HepG2 (cell line): ENCODE results near the gene ABL2. TPM values are rescaled to one million over a fixed set of nuclear protein-coding genes. Genes with fewer than 3 reads are reported as not detected.

Experiments
- ATF2 ChIP-seq: sonication (generic); formaldehyde crosslinking; IDR thresholded peaks from 2 replicates; pipeline ENCODE4 v1.4.0; 2020; ENCODE audit warnings: missing genetic modification reagents
- ATF6 ChIP-seq: sonication (generic); formaldehyde crosslinking; conservative IDR thresholded peaks from 2 replicates; pipeline ENCODE4 v1.4.0; 2020; ENCODE audit warnings: missing genetic modification reagents
- GFI1 ChIP-seq: sonication (generic); formaldehyde crosslinking; IDR thresholded peaks from 2 replicates; pipeline ENCODE4 v1.5.0; 2020; ENCODE audit warnings: missing genetic modification reagents, mild to moderate bottlenecking, borderline replicate concordance
- LCORL ChIP-seq, 2 experiments: fragments of 450-650 bp in 1 of 2; sonication (generic) in 1 of 2; formaldehyde crosslinking in 1 of 2; IDR thresholded peaks; 2 replicates each; pipeline versions ENCODE4 v1.5.0 to v1.6.1; 2017 to 2020; ENCODE audit warnings: antibody characterized with exemption in 1 of 2, missing genetic modification reagents in 1 of 2
- PAF1 ChIP-seq: IDR thresholded peaks from 2 replicates; pipeline ENCODE4 v1.6.1; 2016; ENCODE audit warnings: missing genetic modification reagents, missing compliant biosample characterization
- PBX2 ChIP-seq: IDR thresholded peaks from 2 replicates; pipeline ENCODE4 v1.6.1; 2016; ENCODE audit warnings: control low read depth
- PHF20 ChIP-seq: sonication (generic); formaldehyde crosslinking; IDR thresholded peaks from 2 replicates; pipeline ENCODE4 v1.5.0; 2020; ENCODE audit warnings: mild to moderate bottlenecking, missing genetic modification reagents
- RBM22 ChIP-seq: fragments of 200-400 bp; formaldehyde crosslinking; optimal IDR thresholded peaks from 2 replicates; pipeline ENCODE3; 2017; ENCODE audit warnings: mild to moderate bottlenecking, low read length, moderate library complexity
- SALL2 ChIP-seq: sonication (generic); formaldehyde crosslinking; IDR thresholded peaks from 2 replicates; pipeline ENCODE4 v1.8.1; 2023; ENCODE audit warnings: mild to moderate bottlenecking, missing genetic modification reagents, inconsistent platforms
- SYNCRIP ChIP-seq: fragments of 200-400 bp; formaldehyde crosslinking; IDR thresholded peaks from 2 replicates; pipeline ENCODE4 v1.6.1; 2018; ENCODE audit warnings: mild to moderate bottlenecking, low read depth, low read length; ENCODE audit not compliant: insufficient read depth
- ZBTB43 ChIP-seq: sonication (generic); formaldehyde crosslinking; conservative IDR thresholded peaks from 2 replicates; pipeline ENCODE4 v1.4.0; 2020; ENCODE audit warnings: missing genetic modification reagents
- ZNF207 ChIP-seq: fragments of 450-650 bp; IDR thresholded peaks from 2 replicates; pipeline ENCODE4 v1.6.1; 2016; ENCODE audit warnings: antibody characterized with exemption, borderline replicate concordance
- ZNF326 ChIP-seq: sonication (generic); formaldehyde crosslinking; IDR thresholded peaks from 2 replicates; pipeline ENCODE4 v1.4.0; 2020; ENCODE audit warnings: missing genetic modification reagents, borderline replicate concordance
- ZNF337 ChIP-seq: sonication (generic); formaldehyde crosslinking; IDR thresholded peaks from 2 replicates; pipeline ENCODE4 v1.5.1; 2020; ENCODE audit warnings: missing genetic modification reagents, low read depth, mild to moderate bottlenecking, borderline replicate concordance
- ZNF44 ChIP-seq: sonication (generic); formaldehyde crosslinking; IDR thresholded peaks from 2 replicates; pipeline ENCODE4 v1.5.1; 2020; ENCODE audit warnings: mild to moderate bottlenecking, missing genetic modification reagents
- ZNF569 ChIP-seq: sonication (generic); formaldehyde crosslinking; IDR thresholded peaks from 2 replicates; pipeline ENCODE4 v1.5.0; 2020; ENCODE audit warnings: mild to moderate bottlenecking, missing genetic modification reagents, moderate library complexity, borderline replicate concordance
- ZNF609 ChIP-seq: sonication (generic); formaldehyde crosslinking; IDR thresholded peaks from 2 replicates; pipeline ENCODE4 v1.4.0; 2020; ENCODE audit warnings: mild to moderate bottlenecking, missing genetic modification reagents, borderline replicate concordance
- ZNF792 ChIP-seq: IDR thresholded peaks from 2 replicates; pipeline ENCODE4 v1.6.1; 2016
- polyA plus RNA-seq, 8 experiments: library from polyadenylated mRNA; depleted of rRNA in 3 of 8; stranded (reverse) in 7 of 8; unstranded in 1 of 8; fragments of >200 nt; fragmentation: Illumina TruSeq in 4 of 8; extraction: Trizol in 4 of 8; gene quantifications; 2 replicates each; pipeline versions ENCODE4 v1.2.1 to v1.2.3, GENCODE V29; 2011 to 2016; ENCODE audit warnings: low read depth in 4 of 8, missing spikeins in 1 of 8, mixed read lengths in 1 of 8; ENCODE audit not compliant: insufficient read depth in 1 of 8
- total RNA-seq, 5 experiments: library from RNA; depleted of rRNA; stranded (reverse); fragments of >200 nt; fragmentation: Illumina TruSeq; extraction: Trizol; gene quantifications; 2 replicates each; pipeline ENCODE4 v1.2.3, GENCODE V29; 2016; ENCODE audit warnings: low read depth in 1 of 5

Gene ABL2
- total and polyA plus RNA-seq, 2 of the 13 experiments (the other 11 are each of a cell fraction or from before 2014, with no cell fraction given), result 5.8 to 6.0 TPM

- TF ChIP-seq ZNF609 (CRISPR knock-in tag), result 0 out of 2 replicates have a peak, but pooled peaks have one; percentile 32
- no peak for TF ChIP-seq ZNF569
- TF ChIP-seq ZNF337, result no peak
- 0 out of 2 replicates have a peak, but pooled peaks have one; percentile 52 for TF ChIP-seq ATF2 (CRISPR knock-in tag)
- no peak for TF ChIP-seq LCORL (IDR thresholded peaks at IDR 0.05)
- peak; percentile 74 for TF ChIP-seq LCORL (CRISPR knock-in tag; IDR thresholded peaks at IDR 0.05)
- TF ChIP-seq RBM22, result peak; percentile 30
- peak; percentile 65 for TF ChIP-seq SALL2 (CRISPR knock-in tag)
- TF ChIP-seq PHF20 (CRISPR knock-in tag), result peak; percentile 46; the same call in 1 of the 2 replicates
- peak; percentile 40; the same call in 1 of the 2 replicates for TF ChIP-seq ZBTB43 (CRISPR knock-in tag)
- TF ChIP-seq ATF6 (CRISPR knock-in tag), result no peak
- no peak for TF ChIP-seq ZNF44
- peak; percentile 61 for TF ChIP-seq PBX2 (CRISPR knock-in tag)
- TF ChIP-seq ZNF207, result no peak
- TF ChIP-seq SYNCRIP, result no peak
- TF ChIP-seq ZNF326, result no peak
- peak; percentile 88 for TF ChIP-seq GFI1 (CRISPR knock-in tag)
- peak; percentile 73; the same call in 1 of the 2 replicates for TF ChIP-seq ZNF792 (CRISPR knock-in tag)
- no peak for TF ChIP-seq PAF1 (CRISPR knock-in tag)
Measured at GRCh38 chr1:179081687-179082332, 147.7 kb downstream of the ABL2 start, which contains the start of gene TOR3A (continued).
